Renal cortical epithelial cell (primary cell): Measurements from ENCODE around the gene B4GAT1. TPM values are rescaled to one million over a fixed set of nuclear protein-coding genes. Genes with fewer than 3 reads are reported as not detected.
A peak's percentile ranks its signal among the peaks of the same experiment; 100 is the strongest.
"Not testable (repeated sequence)": the region's sequence is repeated elsewhere in the genome, so short reads cannot be mapped to it uniquely, and the experiment has no call there.

Source experiments
- DNase-seq: peaks from one replicate; pipeline ENCODE4 v3.0.0-alpha.2; 2011; ENCODE audit warnings: low read depth
- total RNA-seq: library from RNA; depleted of rRNA; stranded (reverse); fragments of >200 nt; gene quantifications from 2 replicates; pipeline ENCODE4 v1.2.3, GENCODE V29; 2014

B4GAT1 gene
- total RNA-seq, 1 donor from 2014 or later = 32.2 TPM

GRCh38 chr11:66363187-66363601 lies 15.8 kb upstream of the B4GAT1 start:
- DNase-seq = no peak

GRCh38 chr11:66362481-66363147 lies 15.2 kb upstream of the B4GAT1 start:
- no peak for DNase-seq

GRCh38 chr11:66361502-66361941 lies 14.1 kb upstream of the B4GAT1 start:
- DNase-seq = no peak

DNA sequence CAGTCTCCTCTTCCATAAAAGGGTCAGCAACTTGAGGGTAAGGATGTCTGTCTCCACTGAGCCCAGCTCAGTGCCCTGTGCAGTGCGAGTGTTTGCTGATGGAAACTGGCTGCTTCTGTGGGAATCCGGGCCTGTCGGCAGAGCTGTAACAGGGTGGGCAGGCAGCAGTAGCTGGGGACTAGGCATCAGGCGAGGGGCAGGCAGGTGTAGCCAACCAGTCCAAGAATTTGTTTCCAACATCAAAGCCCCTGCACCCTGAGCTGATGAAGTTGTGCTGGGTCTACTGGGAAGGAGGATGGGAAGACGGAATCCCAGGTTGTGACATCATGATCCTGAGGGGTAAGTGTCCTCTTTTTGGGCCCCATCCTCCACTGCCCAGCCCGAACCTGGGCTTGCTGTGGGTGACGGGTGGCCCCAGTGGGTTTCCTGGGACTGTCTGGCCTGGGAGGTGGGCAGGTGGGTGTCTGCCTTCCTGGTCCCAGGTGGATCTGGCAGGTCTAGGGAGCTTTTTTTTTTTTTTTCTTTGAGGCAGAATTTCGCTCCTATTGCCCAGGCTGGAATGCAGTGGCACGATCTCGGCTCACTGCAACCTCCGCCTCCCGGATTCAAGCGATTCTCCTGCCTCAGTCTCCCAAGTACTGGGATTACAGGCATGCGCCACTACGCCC lies 13.1 kb upstream of the B4GAT1 start:
- no peak for DNase-seq

GRCh38 chr11:66359662-66360087 lies 12.2 kb upstream of the B4GAT1 start:
- DNase-seq = no peak

DNA sequence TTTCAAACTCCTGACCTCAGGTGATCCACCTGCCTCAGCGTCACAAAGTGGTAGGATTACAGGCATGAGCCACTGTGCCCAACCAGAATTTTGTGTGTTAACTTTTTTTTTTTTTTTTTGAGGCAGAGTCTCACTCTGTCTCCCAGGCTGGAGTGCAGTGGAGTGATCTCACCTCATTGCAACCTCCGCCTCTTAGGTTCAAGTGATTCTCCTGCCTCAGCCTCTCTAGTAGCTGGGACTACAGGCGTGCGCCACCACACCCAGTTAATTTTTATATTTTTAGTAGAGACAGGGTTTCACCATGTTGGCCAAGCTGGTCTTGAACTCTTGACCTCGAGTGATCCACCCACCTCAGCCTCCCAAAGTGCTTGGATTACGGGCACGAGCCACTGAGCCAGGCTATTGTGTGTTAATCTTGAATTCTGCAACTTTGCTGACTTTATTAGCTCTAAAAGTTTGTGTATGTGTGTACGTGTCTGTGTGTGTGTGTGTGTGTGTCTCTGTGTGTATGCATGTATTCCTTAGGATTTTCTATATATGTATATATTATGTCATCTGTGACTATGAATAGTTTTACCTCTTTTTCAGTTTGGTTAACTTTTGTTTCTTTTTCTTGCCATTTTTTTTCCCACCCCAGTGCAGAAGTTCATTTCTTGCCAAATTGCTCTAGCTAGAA lies 3.3 kb upstream of the B4GAT1 start:
- DNase-seq = not testable (repeated sequence)

GRCh38 chr11:66349084-66349386 lies 1.6 kb upstream of the B4GAT1 start:
- no peak for DNase-seq

DNA sequence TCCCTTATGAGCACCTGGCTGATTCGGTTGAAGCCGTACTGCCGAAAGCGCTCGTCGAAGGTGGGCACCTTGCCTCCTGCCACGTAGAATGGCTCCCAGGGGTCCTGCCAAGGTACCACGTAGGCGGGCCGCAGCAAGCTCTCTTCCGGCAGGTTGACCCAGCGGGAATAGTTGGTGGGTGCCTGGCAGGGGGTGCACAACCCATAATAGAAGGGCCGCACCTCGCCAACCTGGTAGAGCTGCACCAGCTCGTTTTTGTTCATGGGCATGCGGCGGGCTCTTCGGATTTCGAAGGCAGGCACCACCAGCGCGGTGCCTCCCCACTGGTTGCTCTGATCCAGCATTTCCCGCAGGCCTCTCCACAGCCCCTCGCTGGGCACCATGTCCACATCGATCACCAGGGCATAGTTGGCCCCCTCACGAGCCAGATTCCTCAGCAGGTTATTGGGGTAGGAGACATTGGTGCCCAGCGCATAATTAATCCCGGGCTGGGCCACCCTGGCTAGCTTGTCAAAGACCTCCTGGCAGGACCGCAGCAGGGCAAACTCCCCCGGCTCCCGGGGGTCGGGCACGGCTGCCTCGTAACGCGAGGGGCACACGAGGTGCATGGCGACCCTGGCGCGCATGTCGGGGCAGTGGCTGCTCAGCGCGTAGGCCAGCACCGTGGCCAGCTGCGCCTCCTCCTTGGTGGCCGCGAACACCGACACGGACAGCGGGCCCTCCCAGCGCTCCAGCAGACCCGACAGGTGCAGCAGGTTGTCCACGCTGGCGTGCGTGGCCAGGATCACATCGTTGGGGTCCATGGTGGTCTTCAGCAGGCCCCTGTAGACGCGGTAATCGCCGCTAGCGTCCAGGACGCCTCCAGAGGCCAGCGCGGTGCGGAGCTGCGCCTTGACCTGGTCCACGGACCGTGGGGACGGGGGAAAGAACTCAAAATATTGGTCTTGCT lies 679 bp downstream of the B4GAT1 start:
- no peak for DNase-seq

DNA sequence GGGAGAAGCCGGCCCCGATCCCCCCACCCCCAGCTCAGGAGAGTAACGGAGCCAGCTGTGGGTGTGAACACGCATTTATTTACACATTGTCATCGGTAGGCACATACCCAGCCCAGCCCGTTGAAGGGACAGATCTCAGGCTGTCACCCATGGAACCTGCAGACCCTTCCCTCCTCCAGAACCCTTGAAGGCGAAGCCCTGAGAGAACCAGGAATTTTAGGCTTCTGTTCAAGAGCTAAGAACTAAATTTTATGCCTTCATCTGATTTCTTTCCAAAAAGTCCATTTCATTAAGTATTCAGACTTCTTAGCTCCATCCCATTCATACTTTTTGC lies 2.1 kb downstream of the B4GAT1 start:
- DNase-seq = no peak

- peak; percentile 94 for DNase-seq
Observed at GRCh38 chr11:66344550-66345315, 2.7 kb downstream of the B4GAT1 start, which contains the start of gene BRMS1. Gene BRMS1 (minus strand): TSS chr11:66345104. CDS start chr11:66342234, 2,870 bp downstream.

DNA sequence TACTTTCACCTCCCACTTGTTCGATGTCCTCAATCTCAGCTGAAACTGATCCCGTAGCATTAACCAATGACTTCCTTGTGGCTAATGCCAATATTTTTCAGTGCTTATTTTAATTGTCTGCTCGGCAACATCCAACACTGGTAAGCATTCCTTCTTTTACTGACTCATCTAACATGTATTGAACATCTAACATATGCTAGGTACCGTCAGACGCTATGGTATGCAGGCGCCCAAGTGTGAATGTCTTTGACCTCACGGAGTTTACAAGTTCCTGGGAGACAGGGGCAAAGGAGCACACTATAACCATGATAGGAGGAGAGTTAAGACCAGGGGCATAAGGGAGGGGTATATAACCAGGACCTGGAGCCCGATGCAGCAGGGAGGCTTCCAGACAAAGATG lies 4.3 kb downstream of the B4GAT1 start:
- DNase-seq = no peak

- DNase-seq = no peak
Observed at GRCh38 chr11:66341502-66342126, 5.8 kb downstream of the B4GAT1 start.

- no peak for DNase-seq
Observed at GRCh38 chr11:66340596-66341501, 6.6 kb downstream of the B4GAT1 start.

DNA sequence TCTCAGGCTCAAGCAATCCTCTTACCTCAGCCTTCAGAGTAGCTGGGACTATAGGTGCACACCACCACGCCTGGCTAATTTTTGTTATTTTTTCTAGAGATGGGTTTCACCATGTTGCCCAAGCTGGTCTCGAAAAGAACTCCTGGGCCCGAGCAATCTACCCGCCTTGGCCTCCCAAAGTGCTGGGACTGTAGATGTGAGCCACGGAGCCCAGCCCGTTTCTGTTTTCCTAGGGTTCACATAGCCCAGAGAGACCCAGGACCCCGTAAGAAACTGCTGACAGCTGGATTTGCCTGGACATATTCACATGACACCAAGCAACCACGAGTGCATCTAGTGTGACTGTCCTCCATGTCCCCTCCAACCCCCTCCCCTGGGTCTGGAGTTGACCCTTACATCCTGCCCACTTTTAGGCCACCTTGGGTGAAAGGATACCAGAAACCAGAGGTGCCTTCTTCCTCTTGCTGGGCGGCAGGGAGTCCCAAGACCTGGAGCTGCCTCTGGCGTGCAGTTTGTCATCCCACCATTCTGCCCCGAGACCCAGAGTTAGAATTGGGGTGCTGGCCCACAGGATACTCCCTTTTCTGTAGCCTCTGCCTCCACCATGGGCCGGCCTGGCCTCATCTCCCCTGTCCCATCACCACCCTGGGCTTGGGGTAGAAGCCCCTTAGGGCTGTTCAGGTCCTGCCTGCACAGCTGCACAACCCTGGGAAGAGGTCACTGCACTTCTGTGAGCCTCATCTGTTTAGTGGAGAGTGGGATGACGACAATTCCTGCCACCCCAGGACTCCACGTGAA lies 7.5 kb downstream of the B4GAT1 start:
- DNase-seq = no peak

DNA sequence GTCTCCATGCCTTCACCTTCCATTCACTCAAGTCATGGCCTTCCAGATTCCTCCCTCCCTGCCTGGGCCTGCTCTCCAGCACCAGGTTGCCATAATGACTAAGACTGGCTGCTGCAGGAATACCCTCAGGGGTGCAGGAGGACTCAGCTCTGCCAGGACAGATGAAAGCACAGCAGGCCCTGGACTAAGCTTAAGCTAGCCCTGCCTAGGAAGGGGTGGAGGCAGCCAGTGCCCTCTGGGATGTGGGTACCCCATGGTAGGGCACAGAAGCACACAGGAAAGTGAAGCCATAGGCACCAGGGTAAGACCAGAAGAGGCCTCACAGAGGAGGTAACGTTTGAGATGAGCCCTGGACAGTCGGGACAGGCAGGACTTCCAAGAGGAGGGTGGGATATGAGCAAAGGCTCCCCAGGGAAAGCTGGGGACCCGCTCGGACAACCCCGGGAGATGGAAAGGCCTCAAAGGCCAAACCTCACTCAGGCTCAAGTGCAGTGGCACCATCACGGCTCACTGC lies 8.2 kb downstream of the B4GAT1 start:
- DNase-seq = peak; percentile 31

DNA sequence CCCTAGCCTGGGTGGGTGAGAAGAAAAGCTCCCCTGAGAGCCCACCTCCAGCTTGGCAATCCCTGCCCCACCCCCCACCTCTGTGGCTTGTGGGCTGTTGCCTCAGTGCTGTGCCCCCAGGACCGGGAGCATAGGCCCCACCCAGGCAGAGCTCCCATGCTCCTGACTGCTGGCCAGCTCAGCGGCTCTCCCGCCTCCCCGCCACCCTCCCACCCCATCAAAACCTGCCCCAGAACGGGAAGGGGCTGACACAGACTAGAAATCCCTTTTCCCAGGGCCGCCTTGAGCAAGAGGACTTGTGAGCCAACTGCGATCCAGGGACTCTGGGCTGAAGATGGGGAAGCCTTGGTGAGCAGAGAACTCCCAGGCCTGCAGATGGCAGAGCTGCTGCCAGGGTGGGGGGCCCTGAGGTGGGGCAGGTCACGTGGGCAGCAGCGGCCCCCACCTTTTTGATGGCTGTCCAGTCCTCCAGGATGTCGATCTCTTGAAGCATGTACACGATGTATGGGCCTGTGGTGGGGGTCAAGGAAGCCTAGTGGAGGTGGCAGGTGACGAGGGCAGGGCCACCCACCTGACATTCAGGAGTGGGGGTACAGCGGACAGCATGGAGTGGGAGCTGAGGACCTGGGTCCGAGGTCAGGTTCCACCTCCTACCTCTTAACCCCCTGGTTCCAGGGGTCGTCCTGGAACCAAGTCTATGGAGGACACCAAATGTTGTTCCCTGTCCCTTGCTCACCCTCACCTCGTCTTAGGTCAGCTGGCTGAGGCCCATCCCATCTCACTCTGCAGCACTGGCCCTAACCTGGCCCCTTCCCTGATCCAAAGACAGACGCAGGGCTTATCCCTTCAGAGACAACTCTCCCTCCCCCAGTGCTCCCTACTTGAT lies 8.9 kb downstream of the B4GAT1 start:
- DNase-seq = no peak

GRCh38 chr11:66337103-66337899 lies 10.1 kb downstream of the B4GAT1 start:
- no peak for DNase-seq
